Measurements from ENCODE around the gene CDH20.

CDH20 gene

GRCh38 chr18:61333271-61333745 is at the start of gene CDH20:
Gene CDH20, plus strand, starts transcription at chr18:61333430.
- in situ Hi-C loops (cut with MboI; ENCODE audit: low sequenced_read_pairs) = no loop called here

GRCh38 chr18:61284039-61284438 is 49.2 kb upstream of the CDH20 start:
- in situ Hi-C loops (cut with MboI; ENCODE audit: low sequenced_read_pairs) = no loop called here

DNA sequence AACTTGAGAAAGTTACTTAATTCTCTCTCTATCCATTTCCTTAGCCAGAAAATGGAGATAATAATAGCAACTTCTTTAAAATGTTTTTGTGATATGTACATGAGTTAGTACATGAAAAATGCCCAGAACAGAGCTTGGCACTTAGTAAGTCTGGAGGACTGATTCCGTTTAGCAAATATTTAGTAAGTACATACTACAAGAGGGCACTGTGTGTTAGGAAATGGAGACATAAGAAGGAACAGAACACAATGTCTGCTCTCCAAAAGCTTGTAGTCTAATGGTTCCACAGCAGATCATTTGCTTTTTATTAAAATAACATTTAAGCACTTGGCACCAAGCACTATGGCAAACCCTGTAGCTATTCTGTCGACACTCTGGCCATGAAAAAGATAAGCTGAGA is 47.5 kb upstream of the CDH20 start:
- in situ Hi-C loops (cut with MboI; ENCODE audit: low sequenced_read_pairs) = no loop called here

GRCh38 chr18:61286867-61287266 is 46.4 kb upstream of the CDH20 start:
- in situ Hi-C loops (cut with MboI; ENCODE audit: low sequenced_read_pairs) = no loop called here

DNA sequence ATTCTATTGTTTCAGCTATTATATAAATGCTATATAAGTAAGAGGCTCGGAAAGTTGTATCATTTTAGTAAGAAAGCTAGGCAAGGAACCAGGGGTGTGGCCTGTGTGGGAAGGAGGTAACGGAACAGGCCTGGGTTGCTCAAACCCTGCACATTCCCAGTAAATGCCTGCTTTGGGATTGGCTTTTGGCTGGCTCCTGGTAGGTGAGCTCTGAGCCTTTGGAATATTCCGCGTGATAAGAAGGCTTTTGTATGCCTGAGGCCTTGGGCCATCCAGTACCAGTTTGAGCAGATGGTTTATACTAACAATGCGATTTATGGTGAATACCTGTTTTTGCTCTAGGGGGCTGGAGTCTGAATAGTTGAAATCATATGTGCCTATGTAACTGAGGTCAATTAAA is 42.6 kb upstream of the CDH20 start:
- in situ Hi-C loops (cut with MboI; ENCODE audit: low sequenced_read_pairs) = no loop called here

GRCh38 chr18:61292280-61293035 is 40.8 kb upstream of the CDH20 start:
- in situ Hi-C loops (cut with MboI; ENCODE audit: low sequenced_read_pairs) = no loop called here

DNA sequence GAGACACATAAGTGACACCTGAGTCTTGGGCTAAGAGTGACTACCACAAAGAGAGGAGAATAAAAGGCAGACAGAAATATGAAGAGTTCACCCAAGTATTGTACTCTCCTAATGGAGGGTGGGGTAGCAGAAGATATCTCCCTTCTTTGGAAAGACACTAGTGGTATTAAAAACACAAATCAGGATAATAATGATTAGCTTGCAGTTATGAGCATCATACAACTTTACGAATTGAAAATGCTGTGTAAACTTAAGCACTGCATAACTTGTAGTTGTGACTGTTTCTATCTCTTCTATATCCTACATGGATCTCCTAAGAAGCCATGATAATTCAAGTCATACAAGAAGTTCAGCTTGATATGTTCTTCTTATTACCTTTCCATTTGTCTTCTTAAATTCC is 38.1 kb upstream of the CDH20 start:
- in situ Hi-C loops (cut with MboI; ENCODE audit: low sequenced_read_pairs) = no loop called here

DNA sequence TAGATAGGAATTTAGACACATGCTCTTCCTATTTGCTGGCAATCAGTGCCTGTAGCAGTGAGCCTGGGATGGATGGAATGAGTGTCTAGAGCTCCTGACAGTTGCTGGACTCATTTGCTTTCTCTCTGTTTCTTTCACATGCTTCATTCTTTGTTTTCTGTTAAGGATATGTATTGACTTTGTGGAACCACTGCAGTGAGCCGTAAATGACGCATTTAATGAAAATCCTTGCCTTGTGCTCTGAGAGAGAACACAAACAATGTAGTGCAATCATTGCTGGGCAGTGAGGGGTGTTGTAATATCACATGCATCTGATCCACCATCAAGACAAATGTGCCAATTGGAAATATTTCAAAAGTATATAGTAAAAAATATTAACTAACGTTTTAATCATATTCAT is 25.2 kb upstream of the CDH20 start:
- in situ Hi-C loops (cut with MboI; ENCODE audit: low sequenced_read_pairs) = no loop called here

DNA sequence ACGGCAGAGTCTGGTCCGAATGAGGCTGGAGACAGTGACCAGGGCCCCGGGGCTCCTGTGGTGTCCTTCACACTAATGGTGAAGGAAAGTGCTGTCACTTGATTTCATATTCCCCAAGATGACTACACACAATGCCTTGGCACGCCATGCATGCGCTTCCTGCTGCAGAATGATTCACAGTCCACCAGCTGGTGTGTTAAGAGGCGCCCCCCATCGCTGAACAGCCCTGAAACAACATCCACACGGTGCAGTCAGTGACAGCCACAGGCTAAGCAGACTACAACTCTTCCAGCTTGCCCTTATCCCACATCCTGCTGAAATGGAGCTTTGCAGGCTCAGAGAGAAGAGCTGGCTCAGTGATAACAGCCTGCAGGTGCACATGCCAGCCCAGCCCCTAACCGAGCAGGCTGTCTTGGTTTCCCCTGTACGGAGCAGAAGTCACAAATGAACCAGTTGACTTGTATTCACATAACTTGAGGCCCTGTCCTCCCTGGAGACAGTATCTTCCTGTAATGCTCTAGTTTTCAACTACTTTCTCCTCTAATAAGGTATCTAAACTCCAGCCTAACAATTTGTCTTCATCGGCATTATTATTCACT is 24.3 kb upstream of the CDH20 start:
- in situ Hi-C loops (cut with MboI; ENCODE audit: low sequenced_read_pairs) = no loop called here

DNA sequence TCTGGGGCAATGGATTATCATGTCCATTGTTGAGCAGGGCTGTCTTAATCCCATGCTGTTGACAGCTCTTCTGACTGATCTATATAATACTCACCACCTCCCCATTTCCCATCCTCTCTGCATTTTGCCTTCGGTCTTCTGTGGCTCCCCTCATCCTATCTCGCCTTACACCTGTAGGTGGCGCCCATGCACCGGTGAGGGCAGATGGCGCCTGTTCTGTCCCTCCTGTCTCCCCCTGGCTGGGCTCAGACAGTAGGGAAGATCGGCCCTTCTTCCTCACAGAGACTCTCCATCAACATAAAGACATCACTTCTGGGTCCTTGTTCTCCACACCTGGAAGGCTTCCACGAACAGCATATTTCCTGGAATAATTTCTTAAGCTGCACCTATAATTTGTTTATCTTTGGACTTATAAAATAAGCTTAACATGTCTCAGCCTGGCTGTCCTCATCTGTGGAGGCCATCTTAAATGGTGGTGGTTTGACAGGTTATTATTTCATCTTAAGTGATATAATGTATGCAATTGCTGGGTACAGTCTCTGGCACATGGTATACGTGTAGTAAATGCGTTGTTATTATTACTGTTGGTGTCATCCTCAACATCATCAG is 10.9 kb upstream of the CDH20 start:
- in situ Hi-C loops (cut with MboI; ENCODE audit: low sequenced_read_pairs) = no loop called here

DNA sequence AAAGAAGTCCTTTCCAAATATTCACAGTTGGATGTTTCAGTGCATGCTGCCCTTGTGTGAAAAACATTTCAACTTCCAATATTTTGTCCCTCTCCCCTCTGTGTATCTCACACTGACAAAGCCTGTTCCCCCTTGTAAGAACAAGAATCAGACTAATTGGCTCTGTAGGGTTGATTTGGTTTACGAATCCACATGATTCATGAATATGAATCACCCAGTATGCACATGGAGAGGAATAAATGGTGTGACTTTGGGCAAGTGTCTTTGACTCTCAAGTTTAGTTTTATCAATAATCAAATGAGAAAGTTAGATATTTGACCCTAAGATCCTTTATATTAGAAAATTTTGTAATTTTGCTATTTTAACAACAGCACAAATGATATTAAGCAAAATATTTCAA is 9.3 kb upstream of the CDH20 start:
- in situ Hi-C loops (cut with MboI; ENCODE audit: low sequenced_read_pairs) = no loop called here

DNA sequence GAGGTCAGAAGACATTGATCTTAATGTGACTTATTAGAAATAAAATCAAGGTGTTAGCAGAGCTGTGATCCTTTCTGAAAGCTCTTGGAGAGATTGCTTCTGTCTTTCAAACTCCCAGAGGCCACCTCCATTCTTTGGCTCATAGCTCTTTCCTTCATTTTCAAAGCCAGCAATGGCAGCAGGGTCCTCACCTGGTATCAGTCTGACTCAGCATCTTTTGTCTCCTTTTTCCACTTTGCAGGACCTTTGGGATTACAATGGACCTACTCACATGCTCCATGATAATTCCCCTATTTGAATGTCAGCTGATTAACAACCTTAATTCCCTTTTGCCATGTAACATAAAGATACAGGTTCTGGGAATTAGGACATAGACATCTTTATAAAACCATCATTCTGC is 6.8 kb upstream of the CDH20 start:
- in situ Hi-C loops (cut with MboI; ENCODE audit: low sequenced_read_pairs) = no loop called here

- in situ Hi-C loops (cut with MboI; ENCODE audit: low sequenced_read_pairs) = no loop called here
Measured at GRCh38 chr18:61329398-61329797, 3.8 kb upstream of the CDH20 start.

GRCh38 chr18:61331051-61331450 is 2.2 kb upstream of the CDH20 start:
- in situ Hi-C loops (cut with MboI; ENCODE audit: low sequenced_read_pairs) = no loop called here

DNA sequence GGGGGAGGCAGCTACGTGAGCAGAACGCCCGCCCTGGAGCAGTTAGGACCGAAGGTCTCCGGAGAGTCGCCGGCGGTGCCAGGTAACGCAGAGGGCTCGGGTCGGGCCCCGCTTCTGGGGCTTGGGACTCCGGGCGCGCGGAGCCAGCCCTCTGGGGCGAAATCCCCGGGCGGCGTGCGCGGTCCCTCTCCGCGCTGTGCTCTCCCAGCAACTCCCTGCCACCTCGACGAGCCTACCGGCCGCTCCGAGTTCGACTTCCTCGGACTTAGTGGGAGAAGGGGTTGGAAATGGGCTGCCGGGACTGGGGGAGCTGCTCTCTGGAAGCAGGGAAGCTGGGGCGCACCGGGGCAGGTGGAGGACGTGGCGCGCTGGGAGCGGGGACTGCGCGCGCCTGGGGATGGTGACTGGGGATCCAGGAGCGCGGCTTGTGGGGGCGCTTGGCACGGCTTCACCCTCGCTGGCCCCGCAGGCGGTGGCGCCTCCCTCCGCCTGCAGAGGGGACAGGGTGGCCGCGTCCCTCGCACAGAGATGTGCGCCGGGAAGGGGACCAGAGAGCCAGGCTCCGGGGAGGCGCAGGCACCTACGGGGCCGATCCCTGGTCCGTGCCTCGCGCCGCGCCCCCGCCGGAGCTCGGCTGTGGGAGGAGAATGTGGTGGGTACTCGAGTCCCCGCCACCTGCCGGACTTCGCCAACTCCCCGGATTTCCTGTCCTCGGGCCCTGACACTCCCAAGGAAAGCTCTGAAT is 688 bp downstream of the CDH20 start:
- in situ Hi-C loops (cut with MboI; ENCODE audit: low sequenced_read_pairs) = no loop called here

GRCh38 chr18:61334491-61334850 is 1.2 kb downstream of the CDH20 start:
- in situ Hi-C loops (cut with MboI; ENCODE audit: low sequenced_read_pairs) = no loop called here

DNA sequence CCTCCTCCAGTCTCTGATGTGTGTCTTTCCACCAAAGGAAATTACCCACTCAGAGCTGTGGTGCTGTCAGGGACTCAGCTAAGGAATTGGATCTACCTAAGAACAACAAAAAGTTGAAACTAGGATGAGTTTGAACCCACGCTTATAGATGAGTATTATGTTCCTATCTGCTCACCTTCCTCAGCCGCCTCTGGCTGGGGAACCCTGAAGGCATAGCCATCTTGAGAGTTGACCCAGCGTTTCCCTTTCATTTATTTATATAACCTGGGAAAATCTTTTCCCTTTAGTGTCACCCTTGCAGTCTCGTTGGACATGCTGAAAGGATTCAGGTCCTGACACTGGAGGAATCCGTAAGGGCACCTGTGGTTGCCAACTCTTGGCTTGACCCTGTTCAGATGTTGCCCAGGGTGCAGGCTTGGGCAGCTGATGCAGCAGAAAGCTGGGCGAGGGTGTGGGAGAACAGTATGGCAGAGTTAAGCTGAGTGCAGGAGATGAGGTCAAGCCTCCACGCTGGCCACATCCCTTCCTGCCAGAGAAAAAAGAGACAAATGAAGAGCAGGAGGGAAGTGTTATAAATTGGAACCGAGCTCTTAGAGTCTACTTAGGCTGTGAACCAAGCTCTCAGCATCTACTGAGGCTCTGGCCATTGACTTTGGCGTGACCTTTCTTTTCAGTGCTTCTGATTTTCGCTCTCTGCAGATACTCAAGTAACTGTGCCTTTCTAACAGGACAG is 1.9 kb downstream of the CDH20 start:
- in situ Hi-C loops (cut with MboI; ENCODE audit: low sequenced_read_pairs) = no loop called here

DNA sequence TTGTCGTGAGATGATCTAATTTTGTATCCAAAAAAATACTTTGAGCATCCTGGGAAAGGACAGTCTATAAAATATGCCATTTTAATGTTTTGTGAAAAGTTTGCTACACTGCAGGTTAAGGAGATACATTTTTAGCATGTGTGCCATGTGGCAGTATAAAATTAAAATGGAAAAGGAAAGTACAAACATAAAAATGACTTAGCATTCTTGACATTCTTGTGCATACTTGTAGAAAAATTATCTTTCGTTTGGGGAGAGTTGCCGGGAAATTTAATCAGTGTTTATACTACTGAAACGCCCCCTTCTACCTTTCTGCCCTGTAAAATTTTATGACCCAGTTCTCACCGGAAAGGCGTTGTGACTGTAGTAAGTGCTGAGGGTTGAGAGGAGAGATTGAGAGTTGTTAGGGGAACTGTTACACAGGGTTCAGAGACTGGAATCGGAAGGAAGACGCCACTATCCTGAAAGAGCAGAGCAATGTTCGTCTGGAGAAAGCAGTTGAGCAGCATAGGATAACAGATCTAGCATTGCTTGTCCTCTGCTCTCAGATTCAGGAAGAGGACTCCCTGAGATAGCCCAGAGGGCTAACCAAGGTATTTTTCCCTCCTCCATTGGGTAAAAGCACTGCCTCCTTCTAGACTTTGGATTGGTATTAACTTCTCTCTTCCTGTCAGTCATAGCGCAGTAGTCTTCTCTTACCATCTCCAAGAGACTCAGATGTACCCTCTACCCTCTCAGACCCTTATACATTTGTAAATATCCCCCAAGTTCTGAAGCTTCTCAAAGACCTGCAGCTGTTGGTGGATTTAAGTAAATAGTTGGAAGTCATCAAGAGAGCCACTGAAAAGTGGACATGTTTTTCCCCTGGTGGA is 2.7 kb downstream of the CDH20 start:
- in situ Hi-C loops (cut with MboI; ENCODE audit: low sequenced_read_pairs) = no loop called here

DNA sequence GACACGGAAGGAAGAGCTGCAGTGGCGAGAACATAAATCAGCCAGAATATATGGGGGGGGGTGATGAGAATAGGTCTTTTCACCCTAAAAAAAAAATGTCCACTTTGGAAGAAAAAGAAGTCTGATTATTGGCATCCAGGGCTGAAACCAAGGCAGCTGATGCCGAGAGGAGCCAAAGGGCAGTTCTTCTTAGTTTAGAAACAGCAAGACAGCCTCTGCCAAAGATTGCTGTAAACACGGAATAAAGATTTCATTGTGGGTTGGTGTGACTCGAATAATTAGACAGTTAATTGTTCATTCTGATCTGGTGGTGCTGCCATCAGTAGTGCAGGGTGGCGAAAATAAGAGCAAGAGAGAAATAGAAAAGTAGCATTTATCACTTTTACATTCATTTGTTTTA is 3.5 kb downstream of the CDH20 start:
- in situ Hi-C loops (cut with MboI; ENCODE audit: low sequenced_read_pairs) = no loop called here

GRCh38 chr18:61337527-61337926 is 4.3 kb downstream of the CDH20 start:
- in situ Hi-C loops (cut with MboI; ENCODE audit: low sequenced_read_pairs) = no loop called here
